GM18907 (cell line): Measurements from ENCODE around the gene GSK3B.

ENCODE experiments used
- ATAC-seq: cut with Tn5 transposase; IDR thresholded peaks from one replicate; pipeline ENCODE4 v1.9.1; 2021; ENCODE audit warnings: mild to moderate bottlenecking, moderate library complexity; ENCODE audit not compliant: unreplicated experiment

GSK3B gene

GRCh38 chr3:119945291-119945690, 149.0 kb downstream of the GSK3B start:
- no peak for ATAC-seq

- peak; percentile 60 for ATAC-seq
Measured at GRCh38 chr3:119944091-119944490, 150.2 kb downstream of the GSK3B start.

GRCh38 chr3:119939077-119939476, 155.2 kb downstream of the GSK3B start:
- no peak for ATAC-seq

GRCh38 chr3:119937229-119937628, 157.0 kb downstream of the GSK3B start:
- peak; percentile 97 for ATAC-seq

GRCh38 chr3:119934249-119934648, 160.0 kb downstream of the GSK3B start:
- ATAC-seq = no peak

- no peak for ATAC-seq
Measured at GRCh38 chr3:119933207-119933606, 161.0 kb downstream of the GSK3B start.

- no peak for ATAC-seq
Measured at GRCh38 chr3:119930286-119930685, 164.0 kb downstream of the GSK3B start.

- no peak for ATAC-seq
Measured at GRCh38 chr3:119927190-119927589, 167.1 kb downstream of the GSK3B start.

GRCh38 chr3:119924111-119925094, 169.8 kb downstream of the GSK3B start:
- ATAC-seq = no peak

GRCh38 chr3:119918992-119919933, 175.0 kb downstream of the GSK3B start:
- no peak for ATAC-seq

- ATAC-seq = no peak
Measured at GRCh38 chr3:119913021-119913420, 181.2 kb downstream of the GSK3B start.

- ATAC-seq = peak; percentile 29
Measured at GRCh38 chr3:119912220-119912619, 182.0 kb downstream of the GSK3B start.

GRCh38 chr3:119911748-119912147, 182.5 kb downstream of the GSK3B start:
- peak; percentile 73 for ATAC-seq

GRCh38 chr3:119902061-119902460, 192.2 kb downstream of the GSK3B start:
- ATAC-seq = no peak

- no peak for ATAC-seq
Measured at GRCh38 chr3:119901148-119901547, 193.1 kb downstream of the GSK3B start.

- no peak for ATAC-seq
Measured at GRCh38 chr3:119899192-119899511, 195.1 kb downstream of the GSK3B start.

GRCh38 chr3:119898478-119899191, 195.6 kb downstream of the GSK3B start:
- ATAC-seq = no peak

GRCh38 chr3:119894195-119894594, 200.1 kb downstream of the GSK3B start:
- no peak for ATAC-seq

GRCh38 chr3:119893769-119894168, 200.5 kb downstream of the GSK3B start:
- no peak for ATAC-seq

- ATAC-seq = peak; percentile 79
Measured at GRCh38 chr3:119891944-119892721, 202.1 kb downstream of the GSK3B start.
